Measurements from ENCODE around the gene TRPM8.

- TF ChIP-seq CTCF (IDR thresholded peaks at IDR 0.05) (no peak), EZH2 (IDR thresholded peaks at IDR 0.05) (no peak)
Observed at GRCh38 chr2:234014427-234014826, 97.3 kb downstream of the TRPM8 start.

All from neural progenitor cell (in vitro differentiated cells).